Left ventricle myocardium inferior (tissue), 1 donor: ENCODE data around the gene PBRM1. TPM values are rescaled to one million over a fixed set of nuclear protein-coding genes. Genes with fewer than 3 reads are reported as not detected.
A peak's percentile ranks its signal among the peaks of the same experiment; 100 is the strongest.

Source experiments
- DNase-seq: peaks from one replicate; pipeline ENCODE4 v3.0.0-alpha.2; 2020
- H3K27ac ChIP-seq: fragments of 200-600 bp; replicated peaks from 2 replicates; pipeline ENCODE4 v1.8.0; 2021
- H3K27me3 ChIP-seq: fragments of 200-600 bp; 2 replicates; pipeline ENCODE4 v1.8.0; 2021; ENCODE audit warnings: low read depth
- H3K36me3 ChIP-seq: fragments of 200-600 bp; 2 replicates; pipeline ENCODE4 v1.8.0; 2021
- H3K4me1 ChIP-seq: fragments of 200-600 bp; 2 replicates; pipeline ENCODE4 v1.8.0; 2021
- H3K4me3 ChIP-seq: fragments of 200-600 bp; 2 replicates; pipeline ENCODE4 v1.8.0; 2021; ENCODE audit warnings: mild to moderate bottlenecking, moderate library complexity
- H3K9me3 ChIP-seq: fragments of 200-600 bp; replicated peaks from 2 replicates; pipeline ENCODE4 v1.8.0; 2021
- intact Hi-C: fragments of 100-400 bp; cut with micrococcal nuclease; formaldehyde crosslinking; loops from one replicate; pipeline ENCODE4 v1.11.0; 2022
- total RNA-seq: library from RNA; stranded (reverse); fragmentation: NEBNext Ultra II Directional; extraction: Animal tissue kit (Norgen Biotek cat#: 25700); gene quantifications from one replicate; pipeline ENCODE4 v1.2.1, GENCODE V29; 2021
- TF ChIP-seq, protein P1 (sequence below): fragments of 200-600 bp; IDR thresholded peaks from 2 replicates; pipeline ENCODE4 v1.8.0; 2021; ENCODE audit warnings: antibody characterized with exemption, mild to moderate bottlenecking, borderline replicate concordance
- donor health status: DM: no; HTN: yes; CAD: no; lungs with severe emphysema.

Gene PBRM1
- total RNA-seq, 1 donor from 2014 or later = 52.3 TPM

DNA sequence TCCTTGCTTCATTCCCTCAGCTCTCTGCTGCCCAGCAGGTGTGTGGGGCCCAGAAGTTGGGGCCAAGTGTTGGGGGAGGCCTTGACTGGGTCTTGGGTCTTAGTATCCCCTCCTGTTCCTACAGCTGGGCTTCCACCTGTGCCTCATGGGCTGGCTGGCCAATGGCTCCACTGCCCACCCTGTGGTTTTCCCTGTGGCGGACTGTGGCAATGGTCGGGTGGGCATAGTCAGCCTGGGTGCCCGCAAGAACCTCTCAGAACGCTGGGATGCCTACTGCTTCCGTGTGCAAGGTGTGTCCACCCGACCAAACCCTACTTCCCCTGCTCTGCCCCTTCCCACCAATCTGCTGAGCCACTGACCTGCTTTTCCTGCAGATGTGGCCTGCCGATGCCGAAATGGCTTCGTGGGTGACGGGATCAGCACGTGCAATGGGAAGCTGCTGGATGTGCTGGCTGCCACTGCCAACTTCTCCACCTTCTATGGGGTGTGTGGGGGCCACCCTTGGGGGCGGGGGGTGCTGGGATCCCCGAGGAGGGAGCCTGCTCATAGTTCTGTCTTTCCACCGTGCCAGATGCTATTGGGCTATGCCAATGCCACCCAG is 163.0 kb downstream of the PBRM1 start:
- peaks cover 35% of the 10 kb centered on the region for H3K4me1 ChIP-seq
- DNase-seq = peak; percentile 10
- no peak overlapping the region for H3K4me3 ChIP-seq
- H3K27me3 ChIP-seq = no peaks in the 10 kb centered on the region
- no peak overlapping the region for H3K27ac ChIP-seq
- H3K9me3 ChIP-seq = no peaks in the 10 kb centered on the region
- TF ChIP-seq, protein P1, sequence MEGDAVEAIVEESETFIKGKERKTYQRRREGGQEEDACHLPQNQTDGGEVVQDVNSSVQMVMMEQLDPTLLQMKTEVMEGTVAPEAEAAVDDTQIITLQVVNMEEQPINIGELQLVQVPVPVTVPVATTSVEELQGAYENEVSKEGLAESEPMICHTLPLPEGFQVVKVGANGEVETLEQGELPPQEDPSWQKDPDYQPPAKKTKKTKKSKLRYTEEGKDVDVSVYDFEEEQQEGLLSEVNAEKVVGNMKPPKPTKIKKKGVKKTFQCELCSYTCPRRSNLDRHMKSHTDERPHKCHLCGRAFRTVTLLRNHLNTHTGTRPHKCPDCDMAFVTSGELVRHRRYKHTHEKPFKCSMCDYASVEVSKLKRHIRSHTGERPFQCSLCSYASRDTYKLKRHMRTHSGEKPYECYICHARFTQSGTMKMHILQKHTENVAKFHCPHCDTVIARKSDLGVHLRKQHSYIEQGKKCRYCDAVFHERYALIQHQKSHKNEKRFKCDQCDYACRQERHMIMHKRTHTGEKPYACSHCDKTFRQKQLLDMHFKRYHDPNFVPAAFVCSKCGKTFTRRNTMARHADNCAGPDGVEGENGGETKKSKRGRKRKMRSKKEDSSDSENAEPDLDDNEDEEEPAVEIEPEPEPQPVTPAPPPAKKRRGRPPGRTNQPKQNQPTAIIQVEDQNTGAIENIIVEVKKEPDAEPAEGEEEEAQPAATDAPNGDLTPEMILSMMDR = no peak
- peaks cover 29% of the 10 kb centered on the region for H3K36me3 ChIP-seq
- intact Hi-C loops = no loop called here

DNA sequence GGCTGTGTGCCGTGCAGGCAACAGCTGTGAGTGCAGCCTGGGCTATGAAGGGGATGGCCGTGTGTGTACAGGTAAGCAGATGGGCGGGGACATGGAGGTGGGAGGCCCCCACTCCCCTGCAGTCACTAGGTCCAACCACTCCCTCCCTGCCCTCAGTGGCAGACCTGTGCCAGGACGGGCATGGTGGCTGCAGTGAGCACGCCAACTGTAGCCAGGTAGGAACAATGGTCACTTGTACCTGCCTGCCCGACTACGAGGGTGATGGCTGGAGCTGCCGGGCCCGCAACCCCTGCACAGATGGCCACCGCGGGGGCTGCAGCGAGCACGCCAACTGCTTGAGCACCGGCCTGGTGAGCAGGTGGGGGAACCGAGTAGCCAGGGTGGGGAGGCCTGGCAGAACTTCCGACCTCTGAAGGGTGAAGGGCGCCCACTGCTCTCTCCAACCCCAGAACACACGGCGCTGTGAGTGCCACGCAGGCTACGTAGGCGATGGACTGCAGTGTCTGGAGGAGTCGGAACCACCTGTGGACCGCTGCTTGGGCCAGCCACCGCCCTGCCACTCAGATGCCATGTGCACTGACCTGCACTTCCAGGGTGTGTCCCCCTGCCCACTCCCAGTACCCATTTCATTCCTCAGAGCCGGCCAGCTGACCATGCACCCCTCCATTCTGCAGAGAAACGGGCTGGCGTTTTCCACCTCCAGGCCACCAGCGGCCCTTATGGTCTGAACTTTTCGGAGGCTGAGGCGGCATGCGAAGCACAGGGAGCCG is 163.6 kb downstream of the PBRM1 start:
- DNase-seq = peak; percentile 5
- Histone ChIP-seq H3K36me3 (peaks cover 24% of the 10 kb centered on the region), H3K9me3 (no peaks in the 10 kb centered on the region)

DNA sequence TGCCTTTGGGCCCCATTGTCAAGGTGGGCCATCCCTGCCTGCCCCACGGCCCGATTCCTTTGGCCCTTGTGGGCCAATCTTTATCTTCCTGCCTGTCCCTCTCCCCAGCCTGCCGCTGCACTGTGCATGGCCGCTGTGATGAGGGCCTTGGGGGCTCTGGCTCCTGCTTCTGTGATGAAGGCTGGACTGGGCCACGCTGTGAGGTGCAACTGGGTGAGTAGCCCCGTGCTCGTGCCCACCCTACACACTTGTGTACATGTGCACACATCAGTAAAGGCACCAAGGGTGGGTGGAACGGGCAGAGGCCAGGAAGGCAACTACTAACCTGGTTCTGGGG is 164.3 kb downstream of the PBRM1 start:
- Histone ChIP-seq H3K27ac (no peak overlapping the region), H3K27me3 (no peaks in the 10 kb centered on the region), H3K36me3 (peaks cover 24% of the 10 kb centered on the region), H3K4me3 (no peak overlapping the region), H3K4me1 (peaks cover 29% of the 10 kb centered on the region), H3K9me3 (no peaks in the 10 kb centered on the region)
- intact Hi-C loops = no loop called here
- TF ChIP-seq, protein P1 = no peak
- DNase-seq = no peak

More for the DNA sequence above, 163.6 kb downstream of the PBRM1 start:
- Histone ChIP-seq H3K4me1 (peaks cover 35% of the 10 kb centered on the region), H3K4me3 (no peak overlapping the region), H3K27ac (no peak overlapping the region), H3K27me3 (no peaks in the 10 kb centered on the region)
- intact Hi-C loops = no loop called here
- TF ChIP-seq, protein P1 = no peak

DNA sequence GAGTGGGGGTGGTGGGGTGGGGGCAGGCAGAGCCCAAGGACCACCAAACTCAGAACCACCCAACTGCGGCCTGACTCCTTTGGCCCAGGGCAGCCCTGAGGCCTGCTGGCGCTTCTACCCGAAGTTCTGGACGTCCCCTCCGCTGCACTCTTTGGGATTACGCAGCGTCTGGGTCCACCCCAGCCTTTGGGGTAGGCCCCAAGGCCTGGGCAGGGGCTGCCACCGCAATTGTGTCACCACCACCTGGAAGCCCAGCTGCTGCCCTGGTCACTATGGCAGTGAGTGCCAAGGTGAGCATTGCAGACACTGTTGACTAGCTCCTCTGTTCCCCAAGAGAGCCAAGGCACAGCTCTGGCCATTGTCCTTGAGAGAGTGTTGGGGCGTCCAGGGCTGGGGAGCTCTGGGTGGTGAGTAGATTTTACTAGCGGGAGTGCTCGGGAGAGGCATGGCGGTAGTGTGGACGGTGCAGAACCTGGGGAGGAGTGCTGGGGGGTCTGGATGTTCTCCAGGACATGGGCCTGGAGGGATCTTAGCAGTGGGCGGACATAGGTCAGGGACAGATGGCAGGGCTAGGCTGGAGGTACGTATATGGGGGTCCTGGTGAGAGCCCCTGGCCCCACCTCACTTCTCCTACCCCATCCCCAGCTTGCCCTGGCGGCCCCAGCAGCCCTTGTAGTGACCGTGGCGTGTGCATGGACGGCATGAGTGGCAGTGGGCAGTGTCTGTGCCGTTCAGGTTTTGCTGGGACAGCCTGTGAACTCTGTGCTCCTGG is 164.8 kb downstream of the PBRM1 start:
- peaks cover 24% of the 10 kb centered on the region for H3K36me3 ChIP-seq
- TF ChIP-seq, protein P1 = no peak
- no peak overlapping the region for H3K27ac ChIP-seq
- no peaks in the 10 kb centered on the region for H3K27me3 ChIP-seq
- DNase-seq = no peak
- H3K4me3 ChIP-seq = no peak overlapping the region
- intact Hi-C loops = no loop called here
- peaks cover 23% of the 10 kb centered on the region for H3K4me1 ChIP-seq
- H3K9me3 ChIP-seq = no peaks in the 10 kb centered on the region

DNA sequence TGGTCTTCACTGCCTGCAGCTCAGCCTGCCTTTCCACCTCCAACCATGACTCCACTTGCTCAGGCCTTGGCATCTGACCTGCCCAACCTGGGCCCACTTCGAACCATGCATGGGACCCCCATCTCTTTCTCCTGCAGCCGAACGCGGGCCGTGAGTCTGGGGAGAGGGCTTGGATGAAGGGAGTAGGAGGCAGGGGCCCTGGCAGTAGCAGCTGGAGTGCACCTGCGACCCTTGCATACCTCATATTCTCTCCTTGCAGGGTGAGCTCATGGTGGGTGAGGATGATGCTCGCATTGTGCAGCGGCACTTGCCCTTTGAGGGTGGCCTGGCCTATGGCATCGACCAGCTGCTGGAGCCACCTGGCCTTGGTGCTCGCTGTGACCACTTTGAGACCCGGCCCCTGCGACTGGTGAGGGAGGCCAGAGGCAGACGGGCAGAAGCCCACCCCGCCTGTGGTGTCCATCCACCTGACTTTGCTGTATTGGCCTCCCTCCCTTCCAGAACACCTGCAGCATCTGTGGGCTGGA is 165.5 kb downstream of the PBRM1 start:
- no peak for DNase-seq
- TF ChIP-seq, protein P1 = no peak
- no peak overlapping the region for H3K4me3 ChIP-seq
- H3K27ac ChIP-seq = no peak overlapping the region
- intact Hi-C loops = no loop called here
- H3K9me3 ChIP-seq = no peaks in the 10 kb centered on the region
- H3K4me1 ChIP-seq = peaks cover 22% of the 10 kb centered on the region
- H3K36me3 ChIP-seq = peaks cover 24% of the 10 kb centered on the region
- H3K27me3 ChIP-seq = no peaks in the 10 kb centered on the region
